Nephron (organoid): ENCODE measurements around the gene MCCD1.

Experiments used
- H3K27ac Mint-ChIP-seq, 3 experiments: 2 replicates each; pipeline ENCODE4 v1.8.0; 2020; ENCODE audit warnings: mixed read lengths in 3 of 3, mild to moderate bottlenecking in 2 of 3, moderate library complexity in 1 of 3
- H3K27me3 Mint-ChIP-seq: 2 replicates; pipeline ENCODE4 v1.8.0; 2021; ENCODE audit warnings: low read depth, mild to moderate bottlenecking, moderate library complexity, mixed read lengths
- H3K36me3 Mint-ChIP-seq: 2 replicates; pipeline ENCODE4 v1.8.0; 2020; ENCODE audit warnings: low read depth, mixed read lengths
- H3K4me1 Mint-ChIP-seq: 2 replicates; pipeline ENCODE4 v1.8.0; 2020; ENCODE audit warnings: mixed read lengths
- H3K4me3 Mint-ChIP-seq, 3 experiments: 2 replicates each; pipeline ENCODE4 v1.8.0; 2020; ENCODE audit warnings: mild to moderate bottlenecking in 3 of 3, mixed read lengths in 3 of 3, moderate library complexity in 2 of 3
- H3K9me3 Mint-ChIP-seq: 2 replicates; pipeline ENCODE4 v1.8.0; 2020; ENCODE audit warnings: mixed read lengths
- TF ChIP-seq, protein P1 (sequence below), 3 experiments: fragments of 200-600 bp; sonication (generic); IDR thresholded peaks; one replicate each; pipeline ENCODE4 v1.5.0; 2021; ENCODE audit warnings: antibody characterized with exemption in 3 of 3; ENCODE audit not compliant: unreplicated experiment in 3 of 3

Gene MCCD1

DNA sequence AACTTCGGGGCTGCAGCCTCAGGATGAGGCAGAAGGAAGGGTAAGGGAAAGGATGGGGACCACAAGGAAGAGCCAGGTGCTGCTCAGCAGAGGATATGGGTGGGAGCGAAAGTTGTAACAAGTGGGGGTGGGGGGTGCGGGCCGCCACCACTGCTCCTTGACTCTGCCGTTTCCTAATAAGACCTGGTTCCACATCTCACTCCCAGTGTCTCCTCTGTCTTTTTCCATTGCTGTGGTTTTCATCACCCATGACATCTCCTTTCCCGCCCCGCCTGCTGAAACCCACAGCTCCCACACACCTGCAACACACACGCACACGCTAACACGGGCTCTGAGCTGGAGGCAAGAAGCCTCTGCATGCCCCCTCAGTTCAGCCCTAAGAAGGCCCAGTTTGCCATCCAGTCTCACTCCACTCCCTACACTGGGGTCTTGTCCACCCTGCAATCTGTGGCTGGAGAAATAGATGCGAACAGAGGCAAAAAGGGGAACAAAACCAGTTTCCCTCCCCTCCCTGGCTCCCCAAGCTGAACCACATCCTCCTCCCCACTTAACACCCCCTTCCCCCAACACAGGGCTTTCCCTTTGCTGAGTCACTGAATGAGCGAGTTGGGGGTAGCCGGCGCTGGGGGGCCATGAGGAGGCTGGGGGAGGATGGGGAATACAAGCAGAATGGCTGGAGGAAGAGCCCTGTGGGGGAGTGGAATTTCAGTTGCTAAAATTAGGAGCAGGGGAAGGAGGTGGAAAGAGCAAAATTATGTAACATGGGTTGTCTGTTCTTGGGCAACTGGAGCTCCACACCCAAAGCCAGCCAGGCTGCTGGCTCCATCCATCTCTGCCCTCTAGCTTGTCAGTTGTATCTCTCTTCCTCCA, 30.1 kb downstream of the MCCD1 start:
- Mint-ChIP-seq H3K36me3 (peaks cover 35% of the 10 kb centered on the region), H3K27me3 (no peaks in the 10 kb centered on the region), H3K4me3 (no peak overlapping the region), H3K9me3 (no peaks in the 10 kb centered on the region), H3K4me1 (no peaks in the 10 kb centered on the region), H3K27ac (no peak overlapping the region)
- TF ChIP-seq, protein P1, sequence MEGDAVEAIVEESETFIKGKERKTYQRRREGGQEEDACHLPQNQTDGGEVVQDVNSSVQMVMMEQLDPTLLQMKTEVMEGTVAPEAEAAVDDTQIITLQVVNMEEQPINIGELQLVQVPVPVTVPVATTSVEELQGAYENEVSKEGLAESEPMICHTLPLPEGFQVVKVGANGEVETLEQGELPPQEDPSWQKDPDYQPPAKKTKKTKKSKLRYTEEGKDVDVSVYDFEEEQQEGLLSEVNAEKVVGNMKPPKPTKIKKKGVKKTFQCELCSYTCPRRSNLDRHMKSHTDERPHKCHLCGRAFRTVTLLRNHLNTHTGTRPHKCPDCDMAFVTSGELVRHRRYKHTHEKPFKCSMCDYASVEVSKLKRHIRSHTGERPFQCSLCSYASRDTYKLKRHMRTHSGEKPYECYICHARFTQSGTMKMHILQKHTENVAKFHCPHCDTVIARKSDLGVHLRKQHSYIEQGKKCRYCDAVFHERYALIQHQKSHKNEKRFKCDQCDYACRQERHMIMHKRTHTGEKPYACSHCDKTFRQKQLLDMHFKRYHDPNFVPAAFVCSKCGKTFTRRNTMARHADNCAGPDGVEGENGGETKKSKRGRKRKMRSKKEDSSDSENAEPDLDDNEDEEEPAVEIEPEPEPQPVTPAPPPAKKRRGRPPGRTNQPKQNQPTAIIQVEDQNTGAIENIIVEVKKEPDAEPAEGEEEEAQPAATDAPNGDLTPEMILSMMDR (IDR thresholded peaks at IDR 0.05; ENCODE audit: unreplicated experiment in 3 of 3): no peak

DNA sequence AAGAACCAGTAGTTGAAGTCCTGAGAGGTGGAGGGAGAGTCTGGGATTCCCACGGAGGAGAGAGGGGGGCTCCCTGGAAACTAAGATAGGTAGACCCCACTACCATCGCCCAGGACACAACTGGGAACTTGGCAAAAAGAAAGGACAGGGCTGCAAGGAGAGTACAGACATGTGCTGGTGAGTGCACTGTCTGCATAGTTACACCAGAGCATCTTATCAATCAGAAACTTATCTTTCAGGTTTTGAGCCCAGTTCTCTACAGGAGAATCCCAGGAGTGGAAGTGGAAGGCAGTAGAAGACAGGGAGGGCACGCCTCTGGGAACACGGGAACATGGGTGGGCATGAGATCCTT, 30.8 kb downstream of the MCCD1 start:
- Mint-ChIP-seq H3K36me3 (peaks cover 34% of the 10 kb centered on the region), H3K27me3 (no peaks in the 10 kb centered on the region), H3K9me3 (no peaks in the 10 kb centered on the region), H3K4me1 (no peaks in the 10 kb centered on the region), H3K27ac (peak overlapping the region in 1 of 3 experiments; percentile 25), H3K4me3 (no peak overlapping the region)
- TF ChIP-seq, protein P1 (IDR thresholded peaks at IDR 0.05; ENCODE audit: unreplicated experiment in 3 of 3): no peak

DNA sequence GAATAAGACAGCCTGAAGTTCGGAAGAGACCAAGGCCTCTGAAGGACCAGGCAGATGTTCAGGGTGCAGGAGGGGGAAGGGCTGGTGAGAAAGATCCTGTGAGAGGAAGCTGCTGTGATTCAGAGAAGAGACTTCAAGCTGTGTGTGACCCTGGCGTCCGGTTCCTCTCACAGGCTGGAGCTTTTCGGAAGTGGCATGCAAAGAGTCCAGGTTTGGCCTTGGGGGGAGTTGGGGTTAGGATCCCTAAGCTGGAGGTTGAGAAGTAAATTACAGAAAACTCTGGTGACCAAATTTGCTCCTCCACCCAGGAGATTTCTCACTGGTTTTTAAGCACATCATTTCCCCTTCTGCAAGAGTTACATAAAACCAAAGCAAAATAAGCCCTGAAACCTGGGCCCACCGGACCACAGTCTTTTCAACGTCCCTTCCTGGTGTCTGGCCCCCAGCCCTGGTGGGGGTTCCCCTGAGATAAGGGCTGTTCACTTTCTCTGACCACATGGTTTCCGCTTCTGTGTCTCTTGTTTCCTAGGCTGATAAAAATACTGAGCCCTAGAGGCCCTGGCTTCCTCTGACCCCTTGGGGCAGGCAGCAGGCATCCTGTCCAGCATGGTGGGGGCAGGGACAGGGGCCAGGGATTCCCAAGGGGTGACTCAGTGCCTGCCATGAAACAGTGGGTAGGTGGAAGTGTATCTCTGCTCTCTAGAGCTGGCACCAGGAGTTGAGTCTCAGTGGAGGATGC, 31.4 kb downstream of the MCCD1 start:
- Mint-ChIP-seq H3K4me1 (no peaks in the 10 kb centered on the region), H3K27ac (peak overlapping the region; percentile 1 to 25 (median 4))

DNA sequence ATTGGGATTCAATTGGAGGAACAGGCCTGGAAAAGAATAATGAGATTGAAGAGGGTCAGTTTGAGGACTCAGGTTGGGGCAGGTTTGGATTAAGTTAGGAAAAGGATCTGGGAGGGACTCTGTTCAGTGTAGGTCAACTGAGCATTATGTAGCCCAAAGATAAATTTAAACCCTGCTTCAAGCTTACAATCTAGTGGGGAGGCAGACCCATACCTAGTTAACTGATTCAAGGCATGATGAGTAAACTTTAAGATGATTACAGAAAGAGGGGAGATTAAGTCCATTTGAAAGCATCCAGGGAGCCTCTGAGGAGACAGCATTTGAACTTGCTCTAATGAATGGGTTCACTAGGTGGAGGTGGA, 31.9 kb downstream of the MCCD1 start:
- H3K36me3 Mint-ChIP-seq: peaks cover 31% of the 10 kb centered on the region
- H3K9me3 Mint-ChIP-seq: no peaks in the 10 kb centered on the region
- H3K4me1 Mint-ChIP-seq: no peaks in the 10 kb centered on the region
- H3K27ac Mint-ChIP-seq: peak overlapping the region; percentile 1 to 16 (median 4)
- no peak overlapping the region for H3K4me3 Mint-ChIP-seq
- TF ChIP-seq, protein P1 (IDR thresholded peaks at IDR 0.05; ENCODE audit: unreplicated experiment in 3 of 3): no peak
- H3K27me3 Mint-ChIP-seq: no peaks in the 10 kb centered on the region

More for the DNA sequence above, 31.4 kb downstream of the MCCD1 start:
- H3K4me3 Mint-ChIP-seq: no peak overlapping the region
- no peaks in the 10 kb centered on the region for H3K9me3 Mint-ChIP-seq
- TF ChIP-seq, protein P1 (IDR thresholded peaks at IDR 0.05; ENCODE audit: unreplicated experiment in 3 of 3): no peak
- no peaks in the 10 kb centered on the region for H3K27me3 Mint-ChIP-seq
- peaks cover 31% of the 10 kb centered on the region for H3K36me3 Mint-ChIP-seq

- Mint-ChIP-seq H3K4me3 (no peak overlapping the region), H3K27me3 (peaks cover 16% of the 10 kb centered on the region), H3K36me3 (no peaks in the 10 kb centered on the region), H3K27ac (peak overlapping the region in 1 of 3 experiments; percentile 67), H3K4me1 (no peaks in the 10 kb centered on the region), H3K9me3 (no peaks in the 10 kb centered on the region)
- TF ChIP-seq, protein P1 (IDR thresholded peaks at IDR 0.05; ENCODE audit: unreplicated experiment in 3 of 3): no peak
Observed at GRCh38 chr6:31567531-31568370, 39.0 kb downstream of the MCCD1 start.
